Forelimb muscle (tissue), 1 donor: Measurements from ENCODE around the gene POTEF. TPM values are rescaled to one million over a fixed set of nuclear protein-coding genes. Genes with fewer than 3 reads are reported as not detected.
"Not testable (repeated sequence)": the region's sequence is repeated elsewhere in the genome, so short reads cannot be mapped to it uniquely, and the experiment has no call there.

Experiments used
- DNase-seq: peaks from one replicate; pipeline ENCODE4 v3.0.0-alpha.2; 2013; ENCODE audit warnings: low read depth
- polyA plus RNA-seq: library from polyadenylated mRNA; unstranded; fragments of 120-200 nt; gene quantifications from one replicate; pipeline ENCODE4 v1.2.1, GENCODE V29; 2013; ENCODE audit not compliant: insufficient read length

POTEF gene
- polyA plus RNA-seq, 1 donor = 0.05 TPM

GRCh38 chr2:130152816-130153595 lies 24.0 kb upstream of the POTEF start:
- no peak for DNase-seq

GRCh38 chr2:130152136-130152815 lies 23.3 kb upstream of the POTEF start:
- not testable (repeated sequence) for DNase-seq

DNA sequence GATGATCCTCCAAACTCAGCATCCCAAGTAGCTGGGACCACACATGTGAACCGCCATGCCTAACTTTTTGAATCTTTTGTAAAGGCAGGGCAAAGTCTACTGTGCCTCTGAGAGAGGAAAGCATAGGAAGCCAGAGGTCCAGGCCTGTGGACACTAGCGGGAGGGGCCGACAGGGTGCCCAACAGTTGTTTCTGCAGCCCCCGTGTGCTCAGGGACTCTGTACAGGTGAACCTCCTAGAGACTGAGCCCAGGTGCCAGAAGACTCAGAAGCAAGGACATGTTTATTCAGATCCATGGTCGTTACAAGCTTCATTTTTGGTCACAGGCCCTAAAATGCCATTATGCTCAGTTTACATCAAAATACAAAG lies 22.1 kb upstream of the POTEF start:
- not testable (repeated sequence) for DNase-seq

- DNase-seq = no peak
These were observed 21.4 kb upstream of the POTEF start for GRCh38 chr2:130150181-130151144.

DNA sequence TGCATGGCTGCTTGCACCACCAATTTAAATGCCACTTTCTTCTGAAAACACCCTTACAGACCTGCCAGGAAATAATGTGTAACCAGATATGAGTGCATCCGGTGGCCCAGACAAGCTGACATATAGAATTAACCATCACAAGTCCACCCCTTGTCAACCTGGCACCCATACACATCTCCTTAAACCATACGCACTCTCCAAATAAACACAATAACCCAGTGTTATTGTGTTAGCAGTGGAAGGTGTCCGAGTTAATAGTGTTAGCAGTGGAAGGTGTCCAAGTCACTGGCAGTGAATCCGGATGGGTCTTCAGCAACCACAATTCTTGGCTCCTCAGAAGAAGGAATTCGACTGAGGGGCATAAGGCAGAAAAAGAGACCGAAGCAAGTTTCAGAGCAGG lies 19.5 kb upstream of the POTEF start:
- DNase-seq = not testable (repeated sequence)

- DNase-seq = not testable (repeated sequence)
These were observed 16.0 kb upstream of the POTEF start, which contains the start of gene CCDC74B for GRCh38 chr2:130145006-130145414. Gene CCDC74B (minus strand): TSS chr2:130145112. CDS start chr2:130144996, 116 bp downstream.

DNA sequence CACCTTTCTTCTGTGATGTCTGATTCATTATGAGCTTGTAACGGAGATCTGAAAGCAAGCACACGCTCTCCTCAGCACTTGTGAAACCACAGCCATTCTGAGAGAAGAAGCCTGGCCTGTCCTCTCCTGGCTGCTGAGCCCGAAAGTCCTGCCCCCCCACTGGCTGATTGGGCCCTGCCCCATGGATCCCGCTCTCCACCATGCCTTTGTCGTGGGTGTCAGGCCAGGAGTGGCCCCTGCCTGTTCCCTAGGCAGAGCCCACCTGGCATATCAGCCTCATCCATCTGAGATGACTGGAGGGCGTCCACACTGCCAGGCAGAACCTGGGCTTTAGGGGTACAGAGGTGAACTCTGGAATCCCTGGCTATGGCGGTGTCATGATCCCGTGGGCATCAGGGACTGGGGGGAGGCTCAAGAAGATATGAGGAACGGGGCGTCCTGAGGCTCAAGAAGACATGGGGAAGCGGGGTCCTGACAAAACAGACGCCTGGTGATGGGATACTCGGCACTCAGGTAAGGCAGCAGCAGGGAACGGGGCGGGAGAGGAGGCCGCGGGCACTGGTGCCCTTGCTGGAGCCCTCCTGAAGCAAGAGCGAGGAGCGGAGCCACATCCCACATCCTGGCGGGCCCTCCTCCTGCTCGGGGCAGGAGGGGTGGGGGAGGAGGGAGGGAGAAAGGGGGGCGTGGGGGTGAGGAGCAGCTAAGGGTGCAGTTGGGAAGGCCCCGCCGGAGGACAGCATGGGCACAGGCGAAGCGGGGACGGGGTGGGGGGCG lies 14.4 kb upstream of the POTEF start:
- not testable (repeated sequence) for DNase-seq

GRCh38 chr2:130142396-130143265 lies 13.6 kb upstream of the POTEF start:
- DNase-seq = not testable (repeated sequence)

GRCh38 chr2:130141645-130142370 lies 12.8 kb upstream of the POTEF start:
- not testable (repeated sequence) for DNase-seq

DNA sequence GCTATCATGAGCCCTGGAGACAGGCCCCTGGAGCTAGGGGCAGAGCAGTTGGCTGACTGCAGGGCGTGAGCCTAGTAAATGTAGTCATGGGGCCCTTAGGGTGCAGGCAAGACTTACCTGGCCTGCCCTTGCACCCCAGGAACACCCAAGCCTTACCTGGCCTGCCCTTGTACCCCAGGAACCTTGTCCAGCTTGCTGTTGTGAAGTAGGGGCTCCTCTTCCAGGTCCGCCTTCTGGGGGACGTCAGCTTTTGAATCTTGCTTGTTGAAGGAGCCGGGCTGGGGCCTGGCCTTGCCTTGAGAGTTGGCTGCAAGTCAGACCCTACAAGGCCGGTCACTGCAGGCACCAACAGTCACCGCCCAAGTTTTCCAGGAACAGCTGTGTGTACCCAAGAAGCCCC lies 12.0 kb upstream of the POTEF start:
- DNase-seq = not testable (repeated sequence)

DNA sequence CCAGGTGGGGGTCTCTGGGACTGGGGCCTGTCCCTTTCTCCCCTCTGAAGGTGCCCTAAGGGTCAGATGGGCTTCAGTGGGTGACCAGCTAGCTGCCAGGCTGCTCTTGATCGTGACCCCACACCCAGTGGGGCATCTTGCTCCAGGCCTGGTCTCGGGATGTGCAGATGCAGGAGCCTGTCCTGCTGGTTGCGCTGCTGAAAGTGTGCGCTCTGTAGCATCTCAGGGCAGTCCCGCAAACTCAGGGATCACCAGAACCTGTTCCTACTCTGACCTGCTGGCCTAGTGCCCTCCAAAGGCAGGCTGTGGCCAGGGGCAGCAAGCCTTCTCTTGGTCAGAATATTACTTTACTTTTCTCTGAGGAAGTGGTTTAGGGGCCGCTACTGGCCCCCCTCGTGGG lies 11.5 kb upstream of the POTEF start:
- not testable (repeated sequence) for DNase-seq

DNA sequence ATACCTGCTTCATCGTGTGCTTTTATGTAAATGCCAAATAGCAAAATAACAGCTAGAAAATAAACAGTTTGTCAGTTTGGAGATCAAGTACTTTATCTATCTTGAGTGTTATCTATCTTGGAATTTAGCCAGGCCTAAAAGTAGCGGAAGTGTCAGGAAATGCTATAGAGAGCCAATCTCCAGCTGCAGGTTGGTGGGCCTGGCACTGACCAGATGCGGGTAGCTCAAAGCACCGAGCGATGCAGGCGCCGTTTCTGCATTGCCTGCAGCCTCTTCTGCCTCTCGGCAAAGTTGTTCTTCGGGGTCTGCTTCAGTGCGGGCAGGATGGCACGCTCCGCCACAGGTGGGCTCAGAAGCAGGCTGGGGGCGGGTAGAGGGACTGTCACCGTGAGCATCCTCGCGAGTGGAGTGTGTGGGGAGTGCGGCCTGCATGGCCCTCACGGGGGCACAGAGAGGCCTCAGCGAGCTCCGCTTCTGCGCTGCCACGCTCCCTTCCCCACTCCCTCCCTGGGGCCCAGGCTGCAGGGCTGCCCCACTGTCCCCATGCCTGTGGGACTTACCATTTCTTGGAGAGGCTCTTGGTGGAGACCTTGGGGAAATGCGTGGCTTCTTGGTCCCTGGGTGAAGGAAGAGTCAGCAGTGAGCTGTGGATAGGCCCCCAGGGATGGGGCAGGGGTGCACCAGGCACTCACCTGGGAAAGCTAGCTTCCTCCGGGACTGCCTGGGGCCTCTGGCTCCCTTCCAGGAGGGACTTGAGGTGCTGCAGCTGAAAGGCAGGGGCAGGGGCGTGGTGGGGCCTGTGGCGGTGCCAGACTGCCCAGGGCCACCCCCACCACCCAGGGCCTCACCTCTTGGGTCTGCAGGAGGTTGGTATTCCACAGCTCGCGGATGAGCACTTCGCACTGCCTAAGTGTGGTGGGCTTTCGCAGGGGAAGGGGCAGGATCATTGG lies 10.6 kb upstream of the POTEF start:
- not testable (repeated sequence) for DNase-seq

GRCh38 chr2:130138841-130139251 lies 9.8 kb upstream of the POTEF start:
- not testable (repeated sequence) for DNase-seq

GRCh38 chr2:130138326-130138725 lies 9.3 kb upstream of the POTEF start:
- DNase-seq = not testable (repeated sequence)

GRCh38 chr2:130137118-130137517 lies 8.1 kb upstream of the POTEF start:
- DNase-seq = not testable (repeated sequence)

DNA sequence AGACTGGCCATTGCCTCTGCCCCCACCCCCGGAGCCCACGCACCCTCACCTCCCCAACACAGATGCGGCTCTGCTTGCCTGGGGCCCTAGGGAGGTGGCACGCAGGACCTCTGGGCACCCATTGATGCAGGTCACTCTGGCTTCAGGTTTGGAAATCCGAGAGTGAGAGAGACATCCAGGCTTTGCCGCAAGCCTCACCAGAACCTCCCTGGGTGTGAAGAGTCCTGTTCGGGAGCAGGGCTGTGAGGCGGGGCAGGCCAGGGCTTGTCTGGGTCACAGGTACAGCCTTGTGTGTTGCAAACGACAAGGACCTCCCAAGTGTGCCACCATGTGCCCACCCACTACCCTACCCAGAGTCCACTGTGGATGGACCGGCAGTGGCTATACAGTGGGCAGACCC lies 7.5 kb upstream of the POTEF start:
- not testable (repeated sequence) for DNase-seq

- DNase-seq = no peak
These were observed 6.9 kb upstream of the POTEF start for GRCh38 chr2:130135692-130136541.
